ENCODE measurements around the gene KIAA1671.

The KIAA1671 gene

GRCh38 chr22:24989135-24989534, 36.6 kb downstream of the KIAA1671 start:
- H3K27me3 ChIP-seq (replicated peaks in 2 of 5; ENCODE audit: control insufficient read depth in 4 of 5, insufficient read depth in 5 of 5, low read length in 4 of 5) = peaks cover 0 to 2% (median 0%) of the 10 kb centered on the region in 5 experiments
- DNase-seq = no peak
- POLR2A ChIA-PET = no interaction called here
- no peak overlapping the region for H3K27ac ChIP-seq (ENCODE audit: insufficient read depth in 1 of 2, low read depth in 1 of 2, low read length in 2 of 2, poor library complexity in 1 of 2, severe bottlenecking in 2 of 2)
- WGBS (ENCODE audit: insufficient coverage) = 83% methylated on average over 1 of the region's 2 CpGs
- H3K9me3 ChIP-seq (ENCODE audit: control extremely low read depth in 1 of 5, control insufficient read depth in 4 of 5, insufficient read depth in 2 of 5, low read depth in 1 of 5, low read length in 4 of 5) = no peaks in the 10 kb centered on the region
- CTCF ChIA-PET = interaction anchor here (1.3 kb wide), 1 partner anchor 24 kb away, joined by 3 read pairs; no protein-coding TSS in a partner anchor
- peaks cover 0 to 10% (median 7%) of the 10 kb centered on the region in 4 experiments for H3K4me1 ChIP-seq (ENCODE audit: control extremely low read depth in 1 of 4, control insufficient read depth in 4 of 4, insufficient read depth in 4 of 4, low read length in 3 of 4)
- no peak overlapping the region for H3K4me3 ChIP-seq (ENCODE audit: control insufficient read depth in 1 of 7, extremely low read depth in 1 of 7, insufficient read depth in 4 of 7, low read depth in 2 of 7, low read length in 6 of 7)
- H3K36me3 ChIP-seq (ENCODE audit: control insufficient read depth in 4 of 4, insufficient read depth in 4 of 4, low read length in 3 of 4) = no peaks in the 10 kb centered on the region

- peaks cover 0 to 2% (median 0%) of the 10 kb centered on the region in 5 experiments for H3K27me3 ChIP-seq (replicated peaks in 2 of 5; ENCODE audit: control insufficient read depth in 4 of 5, insufficient read depth in 5 of 5, low read length in 4 of 5)
- H3K36me3 ChIP-seq (ENCODE audit: control insufficient read depth in 4 of 4, insufficient read depth in 4 of 4, low read length in 3 of 4) = no peaks in the 10 kb centered on the region
- peaks cover 0 to 10% (median 7%) of the 10 kb centered on the region in 4 experiments for H3K4me1 ChIP-seq (ENCODE audit: control extremely low read depth in 1 of 4, control insufficient read depth in 4 of 4, insufficient read depth in 4 of 4, low read length in 3 of 4)
- no peaks in the 10 kb centered on the region for H3K9me3 ChIP-seq (ENCODE audit: control extremely low read depth in 1 of 5, control insufficient read depth in 4 of 5, insufficient read depth in 2 of 5, low read depth in 1 of 5, low read length in 4 of 5)
- WGBS (ENCODE audit: insufficient coverage) = no CpG with 5 or more reads among the region's 5 CpGs
- H3K4me3 ChIP-seq (ENCODE audit: control insufficient read depth in 1 of 7, extremely low read depth in 1 of 7, insufficient read depth in 4 of 7, low read depth in 2 of 7, low read length in 6 of 7) = no peak overlapping the region
- DNase-seq = no peak
- no peak overlapping the region for H3K27ac ChIP-seq (ENCODE audit: insufficient read depth in 1 of 2, low read depth in 1 of 2, low read length in 2 of 2, poor library complexity in 1 of 2, severe bottlenecking in 2 of 2)
- ChIA-PET POLR2A (no interaction called here), CTCF (interaction anchor here (1.3 kb wide), 1 partner anchor 24 kb away, joined by 3 read pairs; no protein-coding TSS in a partner anchor)
Measured at GRCh38 chr22:24989541-24989951, 37.0 kb downstream of the KIAA1671 start.

- Histone ChIP-seq H3K36me3 (ENCODE audit: control insufficient read depth in 4 of 4, insufficient read depth in 4 of 4, low read length in 3 of 4) (no peaks in the 10 kb centered on the region), H3K4me3 (ENCODE audit: control insufficient read depth in 1 of 7, extremely low read depth in 1 of 7, insufficient read depth in 4 of 7, low read depth in 2 of 7, low read length in 6 of 7) (no peak overlapping the region), H3K27ac (ENCODE audit: insufficient read depth in 1 of 2, low read depth in 1 of 2, low read length in 2 of 2, poor library complexity in 1 of 2, severe bottlenecking in 2 of 2) (no peak overlapping the region), H3K9me3 (ENCODE audit: control extremely low read depth in 1 of 5, control insufficient read depth in 4 of 5, insufficient read depth in 2 of 5, low read depth in 1 of 5, low read length in 4 of 5) (no peaks in the 10 kb centered on the region), H3K27me3 (replicated peaks in 2 of 5; ENCODE audit: control insufficient read depth in 4 of 5, insufficient read depth in 5 of 5, low read length in 4 of 5) (peaks cover 0 to 2% (median 0%) of the 10 kb centered on the region in 5 experiments), H3K4me1 (ENCODE audit: control extremely low read depth in 1 of 4, control insufficient read depth in 4 of 4, insufficient read depth in 4 of 4, low read length in 3 of 4) (peaks cover 0 to 8% (median 7%) of the 10 kb centered on the region in 4 experiments)
- 85% methylated on average over 8 of the region's 10 CpGs for WGBS (ENCODE audit: insufficient coverage)
- CTCF ChIA-PET = interaction anchor here (1.4 kb wide), 1 partner anchor 57 kb away, joined by 6 read pairs; no protein-coding TSS in a partner anchor
- POLR2A ChIA-PET = no interaction called here
- no peak for DNase-seq
Measured at GRCh38 chr22:24990344-24990905, 37.9 kb downstream of the KIAA1671 start.

GRCh38 chr22:24992946-24993345, 40.4 kb downstream of the KIAA1671 start:
- CTCF ChIA-PET = no interaction called here
- Histone ChIP-seq H3K27me3 (replicated peaks in 2 of 5; ENCODE audit: control insufficient read depth in 4 of 5, insufficient read depth in 5 of 5, low read length in 4 of 5) (peaks cover 0 to 2% (median 0%) of the 10 kb centered on the region in 5 experiments), H3K9me3 (ENCODE audit: control extremely low read depth in 1 of 5, control insufficient read depth in 4 of 5, insufficient read depth in 2 of 5, low read depth in 1 of 5, low read length in 4 of 5) (no peaks in the 10 kb centered on the region), H3K27ac (ENCODE audit: insufficient read depth in 1 of 2, low read depth in 1 of 2, low read length in 2 of 2, poor library complexity in 1 of 2, severe bottlenecking in 2 of 2) (no peak overlapping the region), H3K36me3 (ENCODE audit: control insufficient read depth in 4 of 4, insufficient read depth in 4 of 4, low read length in 3 of 4) (no peaks in the 10 kb centered on the region), H3K4me1 (ENCODE audit: control extremely low read depth in 1 of 4, control insufficient read depth in 4 of 4, insufficient read depth in 4 of 4, low read length in 3 of 4) (no peaks in the 10 kb centered on the region), H3K4me3 (ENCODE audit: control insufficient read depth in 1 of 7, extremely low read depth in 1 of 7, insufficient read depth in 4 of 7, low read depth in 2 of 7, low read length in 6 of 7) (no peak overlapping the region)
- POLR2A ChIA-PET = no interaction called here
- WGBS (ENCODE audit: insufficient coverage) = 86% methylated on average over 5 of the region's 7 CpGs
- DNase-seq = no peak

- ChIA-PET CTCF (no interaction called here), POLR2A (no interaction called here)
- Histone ChIP-seq H3K4me1 (ENCODE audit: control extremely low read depth in 1 of 4, control insufficient read depth in 4 of 4, insufficient read depth in 4 of 4, low read length in 3 of 4) (no peaks in the 10 kb centered on the region), H3K9me3 (ENCODE audit: control extremely low read depth in 1 of 5, control insufficient read depth in 4 of 5, insufficient read depth in 2 of 5, low read depth in 1 of 5, low read length in 4 of 5) (no peaks in the 10 kb centered on the region), H3K27ac (ENCODE audit: insufficient read depth in 1 of 2, low read depth in 1 of 2, low read length in 2 of 2, poor library complexity in 1 of 2, severe bottlenecking in 2 of 2) (no peak overlapping the region), H3K36me3 (ENCODE audit: control insufficient read depth in 4 of 4, insufficient read depth in 4 of 4, low read length in 3 of 4) (no peaks in the 10 kb centered on the region), H3K27me3 (replicated peaks in 2 of 5; ENCODE audit: control insufficient read depth in 4 of 5, insufficient read depth in 5 of 5, low read length in 4 of 5) (no peaks in the 10 kb centered on the region), H3K4me3 (ENCODE audit: control insufficient read depth in 1 of 7, extremely low read depth in 1 of 7, insufficient read depth in 4 of 7, low read depth in 2 of 7, low read length in 6 of 7) (no peak overlapping the region)
- DNase-seq = no peak
- WGBS (ENCODE audit: insufficient coverage) = 89% methylated on average over 6 of the region's 7 CpGs
Measured at GRCh38 chr22:24994070-24994763, 41.7 kb downstream of the KIAA1671 start.

- Histone ChIP-seq H3K36me3 (ENCODE audit: control insufficient read depth in 4 of 4, insufficient read depth in 4 of 4, low read length in 3 of 4) (no peaks in the 10 kb centered on the region), H3K4me1 (ENCODE audit: control extremely low read depth in 1 of 4, control insufficient read depth in 4 of 4, insufficient read depth in 4 of 4, low read length in 3 of 4) (no peaks in the 10 kb centered on the region), H3K4me3 (ENCODE audit: control insufficient read depth in 1 of 7, extremely low read depth in 1 of 7, insufficient read depth in 4 of 7, low read depth in 2 of 7, low read length in 6 of 7) (no peak overlapping the region), H3K27me3 (replicated peaks in 2 of 5; ENCODE audit: control insufficient read depth in 4 of 5, insufficient read depth in 5 of 5, low read length in 4 of 5) (no peaks in the 10 kb centered on the region), H3K9me3 (ENCODE audit: control extremely low read depth in 1 of 5, control insufficient read depth in 4 of 5, insufficient read depth in 2 of 5, low read depth in 1 of 5, low read length in 4 of 5) (no peaks in the 10 kb centered on the region), H3K27ac (ENCODE audit: insufficient read depth in 1 of 2, low read depth in 1 of 2, low read length in 2 of 2, poor library complexity in 1 of 2, severe bottlenecking in 2 of 2) (no peak overlapping the region)
- DNase-seq = no peak
- CTCF ChIA-PET = interaction anchor here (2.4 kb wide), 1 partner anchor 53 kb away, joined by 6 read pairs; no protein-coding TSS in a partner anchor
- 100% methylated on average over 1 of the region's 2 CpGs for WGBS (ENCODE audit: insufficient coverage)
- POLR2A ChIA-PET = no interaction called here
Measured at GRCh38 chr22:24995649-24996180, 43.2 kb downstream of the KIAA1671 start.

- CTCF ChIA-PET = interaction anchor here (2.4 kb wide), 1 partner anchor 52 kb away, joined by 6 read pairs; no protein-coding TSS in a partner anchor
- H3K4me1 ChIP-seq (ENCODE audit: control extremely low read depth in 1 of 4, control insufficient read depth in 4 of 4, insufficient read depth in 4 of 4, low read length in 3 of 4) = no peaks in the 10 kb centered on the region
- WGBS (ENCODE audit: insufficient coverage) = 81% methylated on average over 5 of the region's 5 CpGs
- H3K9me3 ChIP-seq (ENCODE audit: control extremely low read depth in 1 of 5, control insufficient read depth in 4 of 5, insufficient read depth in 2 of 5, low read depth in 1 of 5, low read length in 4 of 5) = no peaks in the 10 kb centered on the region
- POLR2A ChIA-PET = no interaction called here
- H3K27ac ChIP-seq (ENCODE audit: insufficient read depth in 1 of 2, low read depth in 1 of 2, low read length in 2 of 2, poor library complexity in 1 of 2, severe bottlenecking in 2 of 2) = no peak overlapping the region
- DNase-seq = no peak
- H3K36me3 ChIP-seq (ENCODE audit: control insufficient read depth in 4 of 4, insufficient read depth in 4 of 4, low read length in 3 of 4) = no peaks in the 10 kb centered on the region
- H3K27me3 ChIP-seq (replicated peaks in 2 of 5; ENCODE audit: control insufficient read depth in 4 of 5, insufficient read depth in 5 of 5, low read length in 4 of 5) = no peaks in the 10 kb centered on the region
- H3K4me3 ChIP-seq (ENCODE audit: control insufficient read depth in 1 of 7, extremely low read depth in 1 of 7, insufficient read depth in 4 of 7, low read depth in 2 of 7, low read length in 6 of 7) = no peak overlapping the region
Measured at GRCh38 chr22:24996420-24996952, 44.0 kb downstream of the KIAA1671 start.

Data from common myeloid progenitor, CD34-positive (primary cell).